Tibial nerve (tissue), 3 donors: Measurements from ENCODE around the gene ZNF207.

Experiments
- CTCF ChIP-seq, 5 experiments: fragments of 200-600 bp in 3 of 5; fragments of 450-650 bp in 2 of 5; sonication (generic) in 3 of 5; IDR thresholded peaks; one replicate each; pipeline ENCODE4 v1.5.1; 2016 to 2019; ENCODE audit warnings: antibody characterized with exemption in 5 of 5, mild to moderate bottlenecking in 3 of 5, moderate library complexity in 2 of 5
- POLR2A ChIP-seq, 2 donors: fragments of 450-650 bp; IDR thresholded peaks; one replicate each; pipeline ENCODE4 v1.6.1; 2017; ENCODE audit warnings: antibody characterized with exemption in 2 of 2, mild to moderate bottlenecking in 2 of 2, moderate library complexity in 2 of 2

GRCh38 chr17:32314636-32315035 is 35.3 kb upstream of the ZNF207 start:
- no peak for TF ChIP-seq POLR2A (IDR thresholded peaks at IDR 0.05)
- no peak for TF ChIP-seq CTCF (IDR thresholded peaks at IDR 0.05)
